Stimulated activated naive CD4-positive, alpha-beta T cell (primary cell): Measurements from ENCODE around the gene XAB2.

Experiments used
- DNase-seq, 6 experiments: peaks; one replicate each; lab custom pipeline; 2025; lab: John Stamatoyannopoulos, UW

The XAB2 gene

GRCh38 chr19:7632340-7633203 is 3.2 kb upstream of the XAB2 start:
- no peak for DNase-seq

- no peak for DNase-seq
These were observed 2.2 kb upstream of the XAB2 start for GRCh38 chr19:7631577-7631976.

GRCh38 chr19:7628589-7629311 is 595 bp downstream of the XAB2 start:
- DNase-seq, result peak in 1 of 6 experiments; percentile 39

- no peak for DNase-seq
These were observed 2.2 kb downstream of the XAB2 start for GRCh38 chr19:7627166-7627565.

- no peak for DNase-seq
These were observed 3.5 kb downstream of the XAB2 start for GRCh38 chr19:7625763-7626372.

GRCh38 chr19:7624810-7625209 is 4.5 kb downstream of the XAB2 start:
- no peak for DNase-seq

- no peak for DNase-seq
These were observed 5.4 kb downstream of the XAB2 start for GRCh38 chr19:7623725-7624603.

- no peak for DNase-seq
These were observed 6.2 kb downstream of the XAB2 start for GRCh38 chr19:7622933-7623685.

- DNase-seq, result no peak
These were observed 8.6 kb downstream of the XAB2 start for GRCh38 chr19:7620442-7621412.

- DNase-seq, result no peak
These were observed 9.5 kb downstream of the XAB2 start for GRCh38 chr19:7619671-7620441.

GRCh38 chr19:7618771-7619510 is 10.4 kb downstream of the XAB2 start:
- DNase-seq, result no peak

- no peak for DNase-seq
These were observed 11.0 kb downstream of the XAB2 start for GRCh38 chr19:7618348-7618747.

- no peak for DNase-seq
These were observed 11.6 kb downstream of the XAB2 start for GRCh38 chr19:7617735-7618134.

GRCh38 chr19:7617172-7617571 is 12.2 kb downstream of the XAB2 start:
- no peak for DNase-seq

GRCh38 chr19:7614859-7615741 is 14.2 kb downstream of the XAB2 start:
- no peak for DNase-seq

GRCh38 chr19:7612282-7613274 is 16.8 kb downstream of the XAB2 start:
- no peak for DNase-seq
